Measurements from ENCODE around the gene GOLGA5.
"Not testable (repeated sequence)": the region's sequence is repeated elsewhere in the genome, so short reads cannot be mapped to it uniquely, and the experiment has no call there.

Gene GOLGA5

DNA sequence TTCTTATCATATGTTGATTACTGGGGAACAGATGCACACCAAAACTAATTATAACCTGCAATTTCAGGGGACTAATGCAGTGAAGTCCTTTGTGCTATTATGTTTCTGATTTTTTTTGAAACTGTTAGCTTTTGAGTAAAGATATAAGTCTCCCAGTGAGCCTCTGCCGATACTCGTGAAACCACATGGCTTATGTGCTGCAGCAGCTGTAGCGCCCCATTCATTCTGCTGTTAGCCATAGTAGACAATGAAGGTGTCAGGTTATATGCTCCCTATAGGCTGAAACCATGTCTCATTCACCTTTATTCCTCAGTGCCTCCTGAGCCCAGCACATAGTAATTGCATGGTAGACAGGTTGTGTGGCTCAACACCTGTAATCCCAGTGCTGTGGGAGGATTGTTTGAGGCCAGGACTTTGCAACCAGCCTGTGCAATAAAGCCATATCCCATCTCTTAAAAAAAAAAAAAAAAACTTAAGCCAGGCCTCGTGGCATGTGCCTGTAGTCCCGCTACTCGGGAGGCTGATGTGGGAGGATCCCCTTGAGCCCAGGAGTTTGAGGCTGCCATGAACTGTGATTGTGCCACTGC lies 25.0 kb downstream of the GOLGA5 start:
- no peak overlapping the region for H3K27ac ChIP-seq
- TF ChIP-seq, protein P1, sequence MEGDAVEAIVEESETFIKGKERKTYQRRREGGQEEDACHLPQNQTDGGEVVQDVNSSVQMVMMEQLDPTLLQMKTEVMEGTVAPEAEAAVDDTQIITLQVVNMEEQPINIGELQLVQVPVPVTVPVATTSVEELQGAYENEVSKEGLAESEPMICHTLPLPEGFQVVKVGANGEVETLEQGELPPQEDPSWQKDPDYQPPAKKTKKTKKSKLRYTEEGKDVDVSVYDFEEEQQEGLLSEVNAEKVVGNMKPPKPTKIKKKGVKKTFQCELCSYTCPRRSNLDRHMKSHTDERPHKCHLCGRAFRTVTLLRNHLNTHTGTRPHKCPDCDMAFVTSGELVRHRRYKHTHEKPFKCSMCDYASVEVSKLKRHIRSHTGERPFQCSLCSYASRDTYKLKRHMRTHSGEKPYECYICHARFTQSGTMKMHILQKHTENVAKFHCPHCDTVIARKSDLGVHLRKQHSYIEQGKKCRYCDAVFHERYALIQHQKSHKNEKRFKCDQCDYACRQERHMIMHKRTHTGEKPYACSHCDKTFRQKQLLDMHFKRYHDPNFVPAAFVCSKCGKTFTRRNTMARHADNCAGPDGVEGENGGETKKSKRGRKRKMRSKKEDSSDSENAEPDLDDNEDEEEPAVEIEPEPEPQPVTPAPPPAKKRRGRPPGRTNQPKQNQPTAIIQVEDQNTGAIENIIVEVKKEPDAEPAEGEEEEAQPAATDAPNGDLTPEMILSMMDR (conservative IDR thresholded peaks at IDR 0.05), result no peak

DNA sequence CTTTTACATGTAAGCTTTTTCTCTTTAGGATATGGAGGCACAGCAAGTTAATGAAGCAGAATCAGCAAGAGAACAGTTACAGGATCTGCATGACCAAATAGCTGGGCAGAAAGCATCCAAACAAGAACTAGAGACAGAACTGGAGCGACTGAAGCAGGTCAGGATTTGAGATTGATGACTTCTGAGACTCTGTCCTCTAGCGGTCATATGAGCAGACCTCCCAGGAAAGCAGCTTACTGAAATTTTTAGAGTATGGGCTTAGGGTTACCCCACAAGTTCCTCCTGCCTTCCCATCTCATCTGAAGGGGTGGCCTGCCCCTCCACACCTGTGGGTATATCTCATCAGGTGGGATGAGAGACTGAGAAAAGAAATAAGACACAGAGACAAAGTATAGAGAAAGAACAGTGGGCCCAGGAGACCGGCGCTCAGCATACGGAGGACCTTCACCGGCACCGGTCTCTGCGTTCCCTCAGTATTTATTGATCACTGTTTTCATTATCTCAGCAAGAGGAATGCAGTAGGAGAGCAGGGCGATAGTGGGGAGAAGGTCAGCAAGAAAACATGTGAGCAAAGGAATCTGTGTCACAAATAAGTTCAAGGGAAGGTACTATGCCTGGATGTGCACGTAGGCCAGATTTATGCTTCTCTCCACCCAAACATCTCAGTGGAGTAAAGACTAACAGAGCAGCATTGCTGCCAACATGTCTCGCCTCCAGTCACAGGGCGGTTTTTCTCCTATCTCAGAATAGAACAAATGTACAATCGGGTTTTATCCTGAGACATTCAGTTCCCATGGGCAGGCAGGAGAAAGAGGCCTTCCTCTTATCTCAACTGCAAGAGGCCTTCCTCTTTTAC lies 25.8 kb downstream of the GOLGA5 start:
- not testable (repeated sequence) for H3K27ac ChIP-seq

DNA sequence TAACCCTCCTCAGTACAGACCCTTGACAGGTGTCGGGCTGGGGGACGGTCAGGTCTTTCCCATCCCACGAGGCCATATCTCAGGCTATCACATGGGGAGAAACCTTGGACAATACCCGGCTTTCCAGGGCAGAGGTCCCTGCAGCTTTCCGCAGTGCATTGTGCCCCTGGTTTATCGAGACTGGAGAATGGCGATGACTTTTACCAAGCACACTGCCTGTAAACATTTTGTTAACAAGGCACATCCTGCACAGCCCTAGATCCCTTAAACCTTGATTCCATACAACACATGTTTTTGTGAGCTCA lies 26.4 kb downstream of the GOLGA5 start:
- not testable (repeated sequence) for H3K27ac ChIP-seq

DNA sequence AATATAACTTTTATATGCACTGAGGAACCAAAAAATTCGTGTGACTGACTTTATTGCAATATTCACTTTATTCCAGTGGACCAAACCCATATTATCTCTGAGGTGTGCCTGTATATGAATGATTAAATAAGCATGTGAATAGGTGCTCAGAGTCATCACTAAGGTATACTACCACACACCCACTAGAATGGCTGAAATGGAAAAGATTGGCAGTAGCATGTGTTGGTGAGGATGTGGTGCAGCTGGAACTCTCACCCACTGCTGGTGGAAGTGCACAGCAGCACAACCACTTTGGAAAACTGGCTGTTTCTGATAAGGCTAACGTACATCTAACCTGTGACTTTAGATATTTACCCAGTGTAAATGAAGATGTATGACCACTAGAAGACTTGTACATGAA lies 36.8 kb downstream of the GOLGA5 start:
- H3K27ac ChIP-seq, result no peak overlapping the region
- TF ChIP-seq, protein P1 (conservative IDR thresholded peaks at IDR 0.05), result no peak

DNA sequence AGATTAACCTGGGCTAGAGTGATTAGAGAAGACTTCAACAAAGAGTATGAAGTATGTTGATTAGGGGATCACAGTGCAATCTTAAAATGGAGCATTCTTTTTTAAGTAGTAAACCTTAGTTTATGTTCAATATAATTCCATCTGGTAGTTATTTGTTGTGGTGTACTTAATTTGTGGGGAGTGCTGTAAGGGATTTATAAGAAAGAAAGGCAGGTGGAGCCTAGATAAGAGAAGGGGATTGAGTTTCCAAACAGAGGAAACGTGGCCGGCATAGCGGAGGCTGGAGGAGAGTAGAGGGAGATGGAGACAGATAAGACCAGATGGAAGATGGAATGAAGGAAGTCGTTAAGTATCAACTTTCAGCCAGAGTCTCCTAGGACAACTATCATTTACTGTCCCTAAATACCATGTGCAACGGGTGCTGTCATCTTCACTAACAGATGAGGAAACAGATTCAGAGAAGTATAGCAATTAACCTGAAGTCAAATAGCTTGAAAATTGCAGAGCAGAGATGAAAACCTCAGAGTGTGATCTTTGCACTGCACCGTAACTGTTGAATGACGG lies 38.1 kb downstream of the GOLGA5 start:
- TF ChIP-seq, protein P1 (conservative IDR thresholded peaks at IDR 0.05), result no peak
- H3K27ac ChIP-seq, result no peak overlapping the region

DNA sequence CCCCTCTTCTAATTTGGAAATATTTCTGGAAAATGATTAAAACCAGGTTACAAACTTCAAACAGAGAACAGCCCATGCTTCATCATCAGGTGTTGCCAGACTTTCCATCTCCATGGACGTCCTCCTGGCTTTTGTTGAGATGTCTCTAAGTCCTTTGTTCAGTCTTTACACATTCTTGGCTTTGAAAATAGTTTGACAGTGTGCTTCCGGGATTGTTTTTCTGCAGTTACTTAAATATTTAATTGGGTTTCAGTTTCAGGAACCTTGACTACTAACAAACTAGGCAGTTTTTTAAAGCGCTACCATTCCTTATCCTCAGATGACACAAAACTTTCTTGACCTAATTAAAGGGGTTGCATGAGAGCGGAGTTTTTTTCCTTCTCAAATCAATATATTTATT lies 47.8 kb downstream of the GOLGA5 start:
- H3K27ac ChIP-seq, result no peak overlapping the region
- TF ChIP-seq, protein P1 (conservative IDR thresholded peaks at IDR 0.05), result no peak

DNA sequence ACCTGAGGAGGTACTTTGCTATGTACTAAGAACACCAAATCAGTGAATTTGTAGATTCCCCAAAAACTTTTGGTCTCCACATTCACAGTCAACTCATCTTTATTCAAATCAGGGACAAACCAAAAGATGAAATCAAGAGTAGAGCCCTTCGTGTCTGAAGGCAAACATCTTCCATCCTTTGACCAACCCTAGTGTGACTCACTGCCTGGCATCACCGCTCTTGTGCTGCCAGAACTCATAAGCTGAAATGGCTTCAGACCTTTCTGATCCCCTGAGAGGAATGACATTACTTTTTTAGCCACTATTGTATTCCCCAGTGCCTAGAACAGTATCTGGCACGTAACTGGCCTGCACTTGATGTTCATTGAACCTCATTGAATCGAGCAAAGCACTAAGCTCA lies 50.1 kb downstream of the GOLGA5 start:
- H3K27ac ChIP-seq, result no peak overlapping the region
- TF ChIP-seq, protein P1 (conservative IDR thresholded peaks at IDR 0.05), result no peak

DNA sequence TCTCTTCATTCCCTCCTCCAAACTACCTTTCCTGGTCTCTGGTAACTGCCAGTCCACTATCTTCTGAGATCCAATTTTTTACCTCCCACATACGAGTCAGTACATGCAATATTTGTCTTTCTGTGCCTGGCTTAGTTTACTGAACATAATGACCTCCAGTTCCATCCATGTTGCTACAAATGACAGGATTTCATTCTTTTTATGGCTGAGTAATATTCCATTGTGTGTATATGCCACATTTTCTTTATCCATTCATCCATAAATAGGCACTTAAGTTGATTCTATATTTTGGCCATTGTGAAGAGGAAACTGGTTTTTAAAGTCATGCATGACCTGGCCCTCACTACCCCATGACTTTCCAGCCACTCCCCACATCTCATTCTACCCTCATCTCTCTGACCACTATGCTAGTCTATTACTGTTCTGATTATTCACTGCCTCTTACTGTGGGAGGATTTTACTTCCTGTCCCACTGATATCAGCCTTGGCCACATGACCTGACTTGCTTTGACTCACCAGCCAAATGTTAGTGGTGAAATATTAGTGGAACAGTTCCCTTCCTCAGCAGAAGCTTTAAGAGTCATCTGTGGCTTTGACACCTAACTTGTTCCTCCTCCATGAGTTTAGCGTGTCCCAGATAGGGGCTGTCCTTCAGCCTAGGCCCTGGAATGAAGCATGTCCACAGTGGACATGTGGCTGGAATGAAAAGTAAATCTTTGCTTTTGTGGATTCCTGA lies 52.2 kb downstream of the GOLGA5 start:
- TF ChIP-seq, protein P1 (conservative IDR thresholded peaks at IDR 0.05), result no peak
- H3K27ac ChIP-seq, result no peak overlapping the region

Measured in VCaP (cell line).